GM15510 (cell line): ENCODE data around the gene TANGO6.

ENCODE experiments used
- POLR2A ChIP-seq: IDR thresholded peaks from 3 replicates; pipeline ENCODE4 v1.6.1; 2011; ENCODE audit warnings: borderline replicate concordance; ENCODE audit not compliant: insufficient read length; ENCODE audit errors: extremely low read depth

The TANGO6 gene

DNA sequence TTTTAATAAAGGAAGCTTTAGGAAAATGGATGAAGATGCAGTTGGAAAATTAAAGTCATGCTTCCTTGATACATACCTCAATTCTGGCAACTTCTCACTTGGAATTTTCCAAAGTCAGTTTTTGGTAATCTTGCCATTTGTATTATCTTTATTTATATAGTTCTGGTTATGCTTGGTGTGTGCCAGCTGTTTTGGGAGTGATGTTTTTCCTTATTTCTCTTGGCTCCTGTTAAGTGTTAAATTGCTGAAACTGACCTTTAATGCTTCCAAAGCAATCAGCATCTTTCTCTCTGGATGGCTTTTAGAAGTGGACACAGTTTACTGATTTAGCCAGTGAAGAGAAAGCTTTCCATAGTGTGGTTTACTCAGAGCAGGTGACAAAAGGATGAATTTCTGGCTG is 192.0 kb downstream of the TANGO6 start:
- TF ChIP-seq POLR2A: no peak

DNA sequence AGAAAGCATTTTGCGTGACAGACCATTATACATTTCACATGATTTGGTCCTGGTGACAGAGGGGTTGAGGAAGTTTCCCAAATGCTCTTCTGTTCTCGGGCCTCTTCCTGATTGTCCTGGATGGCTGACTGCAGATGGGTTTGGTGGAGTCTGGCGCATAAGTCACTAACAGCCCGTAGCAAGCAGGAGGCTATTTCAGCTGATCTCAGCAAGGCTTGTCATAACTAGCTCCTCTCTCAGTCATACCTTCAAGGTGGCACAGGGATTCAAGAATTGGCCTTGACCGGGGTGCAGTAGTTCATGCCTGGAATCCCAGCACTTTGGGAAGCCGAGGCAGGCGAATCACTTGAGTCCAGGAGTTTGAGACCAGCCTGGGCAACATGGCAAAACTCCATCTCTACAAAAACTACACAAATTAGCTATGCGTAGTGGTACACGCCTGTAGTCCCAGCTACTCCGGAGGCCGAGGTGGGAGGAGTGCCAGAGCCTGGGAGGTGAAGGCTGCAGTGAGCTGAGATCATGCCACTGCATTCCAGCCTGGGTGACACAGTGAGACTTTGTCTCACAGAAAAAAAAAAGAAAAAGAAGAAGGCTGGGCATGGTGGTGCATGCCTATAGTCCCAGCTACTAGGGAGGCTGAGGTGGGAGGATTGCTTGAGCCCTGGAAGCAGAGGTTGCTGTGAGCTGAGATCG is 193.2 kb downstream of the TANGO6 start:
- TF ChIP-seq POLR2A: no peak

DNA sequence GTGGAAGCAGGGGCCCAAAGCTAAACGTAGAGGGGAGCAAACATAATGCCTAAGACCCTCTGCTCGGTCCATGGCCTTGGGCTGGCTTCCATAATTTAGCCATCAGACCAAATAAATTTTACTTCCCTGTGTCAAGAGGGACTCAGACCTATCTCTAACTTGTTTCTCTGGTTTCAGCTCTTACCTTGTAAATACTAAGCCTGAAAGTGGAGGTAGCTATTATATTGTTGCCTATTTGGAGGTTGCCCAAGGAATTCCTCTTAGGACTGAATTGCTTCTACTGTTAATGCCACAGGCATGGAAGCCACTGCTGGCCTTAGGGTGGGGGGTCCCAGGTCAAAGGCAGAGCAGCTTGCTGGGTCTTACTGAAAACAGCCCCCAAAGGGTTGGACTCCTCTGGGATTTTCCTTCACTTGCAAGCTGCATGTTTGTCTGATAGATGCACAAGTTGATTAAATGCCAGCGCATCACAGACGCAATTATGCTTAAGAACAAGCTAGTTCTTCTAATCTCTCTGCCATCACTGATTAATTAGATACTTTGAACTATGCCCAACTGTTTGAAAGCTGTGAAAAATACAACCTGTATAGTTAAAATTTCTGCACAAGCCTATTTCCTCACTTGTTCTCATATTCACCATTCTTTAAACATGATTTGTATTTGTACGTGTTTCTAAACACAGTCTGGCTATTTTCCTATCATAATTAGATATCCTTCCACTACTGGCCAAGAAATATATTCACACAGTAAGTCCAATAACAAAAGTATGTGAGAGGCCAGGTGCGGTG is 194.2 kb downstream of the TANGO6 start:
- TF ChIP-seq POLR2A: no peak

DNA sequence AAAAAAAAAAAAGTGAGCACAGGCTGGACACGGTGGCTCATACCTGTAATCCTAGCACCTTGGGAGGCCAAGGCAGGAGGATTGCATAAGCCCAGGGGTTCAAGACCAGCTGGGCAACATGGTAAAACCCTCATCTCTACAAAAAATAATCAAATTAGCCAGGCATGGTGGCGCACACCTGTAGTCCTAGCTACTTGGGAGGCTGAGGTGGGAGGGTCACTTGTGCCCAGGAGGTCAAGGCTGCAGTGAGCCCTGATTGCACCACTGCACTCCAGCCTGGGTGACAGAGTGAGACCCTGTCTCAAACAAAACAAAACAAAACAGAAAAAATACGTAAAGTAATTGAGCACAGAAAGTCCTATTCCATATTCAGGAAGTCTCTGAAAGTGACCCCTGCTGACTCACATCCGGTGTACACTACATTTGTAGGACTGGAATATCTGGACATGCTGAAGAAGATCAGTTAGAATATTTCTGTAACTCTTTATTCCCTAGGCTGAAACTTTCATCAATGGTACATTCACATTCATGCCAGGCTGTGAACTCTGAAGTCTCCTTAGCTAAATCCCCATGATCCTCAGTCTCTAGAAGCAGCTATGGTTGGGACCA is 196.1 kb downstream of the TANGO6 start:
- TF ChIP-seq POLR2A: no peak

DNA sequence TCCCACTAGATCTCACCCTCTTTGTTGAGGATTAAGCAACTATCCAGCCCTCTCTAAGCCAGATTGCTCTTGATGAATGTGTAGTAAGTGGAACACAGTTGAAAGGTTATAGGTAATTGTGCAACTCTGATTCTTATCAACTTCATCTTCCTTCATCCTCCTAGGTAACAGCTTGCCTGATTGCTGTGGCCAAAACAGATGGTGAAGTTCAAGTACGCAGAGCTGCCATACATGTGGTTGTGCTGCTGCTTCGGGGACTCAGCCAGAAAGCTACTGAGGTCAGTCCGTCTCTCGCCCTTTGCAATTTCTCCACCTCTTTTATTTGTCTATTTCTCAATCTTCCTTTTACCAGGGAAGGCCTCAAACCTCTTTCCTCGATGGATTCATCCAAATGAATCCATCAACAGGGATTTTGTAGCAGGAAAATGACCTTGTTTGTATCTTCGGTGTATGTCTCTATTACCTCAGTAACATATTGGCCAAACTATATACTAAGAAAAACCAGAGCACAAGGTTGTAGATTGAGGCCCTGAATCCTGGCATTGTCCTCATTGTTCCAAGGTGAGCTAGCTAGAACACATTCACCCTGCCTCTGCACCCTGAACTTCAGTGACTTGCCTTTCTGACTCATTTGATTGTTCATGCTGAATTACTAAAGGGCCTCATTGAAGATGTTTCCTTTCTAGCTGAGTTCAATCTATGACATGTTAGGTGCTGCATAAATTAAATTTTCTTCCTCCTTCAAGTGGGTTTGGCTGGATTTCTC is 197.0 kb downstream of the TANGO6 start:
- no peak for TF ChIP-seq POLR2A

DNA sequence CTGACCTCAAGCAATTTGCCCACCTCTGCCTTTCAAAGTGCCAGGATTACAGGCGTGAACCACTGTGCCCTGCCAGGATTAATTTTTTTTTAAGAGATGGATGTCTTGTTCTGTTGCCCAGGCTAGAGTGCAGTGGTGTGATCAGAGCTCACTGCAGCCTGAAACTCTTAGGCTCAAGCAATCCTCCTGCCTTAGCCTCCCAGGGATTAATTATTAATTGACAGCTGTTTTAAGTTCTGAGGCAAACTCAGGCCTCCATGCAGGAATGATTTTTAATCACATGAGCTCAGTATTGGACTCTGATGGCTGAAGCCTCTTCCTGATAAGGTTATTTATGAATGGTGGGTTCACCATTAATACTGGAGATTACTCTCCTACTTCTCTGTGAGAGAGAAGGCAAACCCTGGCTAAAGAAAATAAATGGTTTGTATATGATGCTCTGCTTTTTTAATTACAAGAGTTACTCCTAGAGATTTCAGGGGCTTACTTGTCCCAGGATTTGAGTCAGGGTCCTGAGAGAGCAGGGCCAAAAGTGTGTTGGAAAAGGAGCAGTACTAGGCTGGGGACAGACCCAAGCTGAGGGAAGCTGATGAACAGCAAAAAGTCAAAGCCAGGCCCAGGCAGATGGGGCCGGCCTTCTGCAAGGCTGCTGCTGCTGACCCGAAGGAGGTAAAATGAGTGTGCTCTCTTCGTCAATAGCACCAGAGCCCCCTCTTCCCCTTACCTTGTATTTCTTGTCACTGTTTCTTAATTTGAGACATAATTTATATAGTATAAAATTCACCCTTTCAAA is 205.2 kb downstream of the TANGO6 start:
- no peak for TF ChIP-seq POLR2A

DNA sequence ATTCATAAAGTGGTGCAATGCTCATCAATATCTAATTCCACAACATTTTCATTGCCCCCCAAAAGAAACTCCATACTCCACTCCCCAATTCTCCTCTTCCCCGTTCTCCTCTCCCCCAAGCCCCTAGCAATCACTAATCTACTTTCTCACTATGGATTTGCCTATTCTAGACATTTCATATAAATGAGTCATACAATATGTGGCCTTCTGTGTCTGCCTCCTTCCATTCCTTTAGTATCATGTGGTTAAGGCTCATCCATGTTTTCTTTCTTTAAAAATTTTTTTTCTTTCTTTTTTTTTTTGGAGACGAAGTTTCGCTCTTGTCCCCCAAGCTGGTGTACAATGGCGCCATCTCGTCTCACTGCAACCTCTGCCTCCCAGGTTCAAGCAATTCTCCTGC is 205.8 kb downstream of the TANGO6 start:
- TF ChIP-seq POLR2A: no peak

DNA sequence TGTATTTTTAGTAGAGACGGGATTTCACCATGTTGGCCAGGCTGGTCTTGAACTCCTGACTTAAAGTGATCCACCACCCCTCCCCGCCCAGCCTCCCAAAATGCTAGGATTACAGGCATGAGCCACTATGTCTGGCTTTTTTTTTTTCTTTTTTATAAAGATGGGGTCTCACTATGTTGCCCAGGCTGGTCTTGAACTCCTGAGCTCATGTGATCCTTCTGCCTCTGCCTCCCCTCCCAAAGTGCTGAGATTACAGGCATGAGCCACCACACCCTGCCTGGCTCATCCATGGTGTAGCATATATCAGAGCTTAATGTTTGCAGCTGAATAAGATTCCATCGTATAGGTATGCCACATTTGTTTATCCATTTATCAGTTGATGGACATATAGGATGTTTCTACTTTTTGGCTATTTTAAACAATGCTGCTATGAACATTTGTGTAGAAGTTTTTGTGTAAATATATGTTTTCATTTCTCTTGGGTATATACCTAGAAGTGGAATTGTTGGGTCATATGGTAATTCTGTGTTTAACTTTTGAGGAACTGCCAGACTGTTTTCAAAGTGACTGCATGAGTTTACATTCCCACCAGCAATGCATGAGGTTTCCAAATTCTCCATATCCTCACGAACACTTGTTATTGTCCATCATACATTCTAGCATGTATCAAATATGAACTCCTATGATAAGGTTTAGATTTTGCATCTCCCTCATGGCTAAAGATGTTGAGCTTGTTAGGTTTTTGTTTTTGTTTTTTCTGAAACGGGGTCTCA is 206.5 kb downstream of the TANGO6 start:
- no peak for TF ChIP-seq POLR2A

DNA sequence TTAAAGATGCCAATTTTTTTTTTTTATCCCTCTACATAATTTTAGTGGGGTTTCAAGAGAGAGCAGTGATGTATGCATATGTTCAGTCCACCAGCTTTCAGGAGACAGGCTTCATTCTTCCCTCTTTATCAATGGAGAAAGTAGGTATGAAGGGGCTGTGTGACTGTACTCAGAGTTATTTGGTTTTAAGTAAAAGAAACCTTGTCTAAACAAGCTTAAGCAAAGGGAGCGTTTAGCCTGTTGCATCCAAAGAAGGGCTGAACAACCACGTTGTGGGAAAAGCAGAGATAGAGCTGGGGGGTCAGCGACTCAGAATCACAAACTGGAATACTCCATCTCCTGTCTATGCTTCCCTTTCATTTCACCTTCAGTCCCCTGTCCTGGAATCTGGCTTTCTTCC is 211.7 kb downstream of the TANGO6 start:
- TF ChIP-seq POLR2A: no peak

DNA sequence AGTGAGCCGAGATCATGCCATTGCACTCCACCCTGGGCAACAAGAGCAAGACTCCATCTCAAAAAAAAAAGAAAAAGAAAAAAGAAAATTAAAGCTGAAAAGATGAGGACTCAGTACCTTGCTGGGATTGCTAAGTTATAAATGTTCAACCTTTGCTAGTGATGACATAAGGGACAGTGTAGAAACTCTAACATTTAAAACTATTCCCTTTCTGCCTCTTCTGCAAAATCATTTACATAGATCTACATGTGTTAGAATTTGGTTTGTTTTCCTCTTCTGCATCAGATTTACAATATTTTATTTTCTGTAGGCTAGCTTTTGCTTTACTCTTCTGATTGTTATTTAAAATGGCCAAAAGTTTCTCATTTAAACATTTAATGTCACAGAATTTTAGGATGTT is 212.6 kb downstream of the TANGO6 start:
- no peak for TF ChIP-seq POLR2A

DNA sequence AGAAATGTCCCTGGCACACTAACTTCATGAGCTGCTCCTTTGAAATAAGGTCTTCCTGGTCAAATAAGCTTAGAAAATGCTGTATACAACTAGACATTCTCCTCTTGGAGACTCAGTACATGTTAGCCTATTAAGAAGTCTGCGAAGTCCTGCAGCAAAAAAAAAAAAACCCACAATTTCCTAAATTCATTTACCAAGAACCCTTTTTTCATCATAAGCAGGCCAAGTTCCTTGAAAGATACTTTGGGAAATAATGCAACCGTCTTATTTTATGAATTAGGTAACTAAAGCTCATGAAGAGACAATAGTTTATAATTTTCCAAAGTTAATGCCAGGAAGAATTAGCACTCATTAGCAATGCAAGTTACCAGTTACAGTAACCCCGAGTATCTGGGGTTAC is 213.1 kb downstream of the TANGO6 start:
- TF ChIP-seq POLR2A: no peak

DNA sequence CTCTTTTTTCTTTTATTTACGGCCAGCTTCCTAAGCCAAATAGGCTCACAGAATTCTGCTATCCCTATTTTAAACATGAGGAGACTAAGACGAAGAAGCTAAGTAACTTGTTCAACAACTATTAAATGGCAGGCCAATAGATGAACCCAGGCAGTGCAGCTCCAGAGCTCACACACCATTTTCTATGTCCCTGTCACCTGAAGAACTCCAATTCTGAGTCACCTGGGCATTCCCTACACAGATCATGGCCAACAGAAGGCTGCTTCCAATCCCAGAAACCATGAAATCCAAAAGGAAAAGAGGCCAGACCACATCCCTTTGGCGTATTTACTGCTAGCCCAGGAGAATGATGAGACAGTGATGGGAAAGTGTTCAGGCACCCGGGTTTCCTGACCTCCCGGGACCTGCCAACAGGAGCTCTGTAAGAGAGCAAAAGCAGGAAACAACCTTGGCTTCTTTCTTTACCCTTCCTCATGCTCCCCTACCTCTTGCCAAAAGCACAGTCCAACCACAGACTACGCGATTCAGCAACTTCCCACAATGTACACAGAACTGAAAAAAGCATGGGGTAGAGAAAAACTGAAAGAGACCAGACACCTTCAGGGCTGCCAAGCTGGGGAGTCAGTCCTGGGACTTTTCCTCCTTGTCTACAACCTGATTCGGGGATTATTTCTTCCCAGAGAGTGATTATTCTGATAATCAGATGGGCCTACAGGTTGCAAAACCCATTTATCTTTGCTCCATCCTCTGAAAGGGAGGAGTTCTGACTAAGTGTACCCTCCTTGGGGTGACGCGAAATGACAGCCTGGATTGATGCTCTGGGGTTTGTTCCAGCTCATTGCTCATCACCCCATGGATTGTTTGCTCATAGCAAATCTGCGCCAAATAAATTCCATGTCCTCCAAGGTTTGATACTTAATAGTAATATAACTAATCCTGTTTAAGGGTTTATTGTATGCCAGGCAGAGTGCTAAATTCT is 214.4 kb downstream of the TANGO6 start:
- no peak for TF ChIP-seq POLR2A

DNA sequence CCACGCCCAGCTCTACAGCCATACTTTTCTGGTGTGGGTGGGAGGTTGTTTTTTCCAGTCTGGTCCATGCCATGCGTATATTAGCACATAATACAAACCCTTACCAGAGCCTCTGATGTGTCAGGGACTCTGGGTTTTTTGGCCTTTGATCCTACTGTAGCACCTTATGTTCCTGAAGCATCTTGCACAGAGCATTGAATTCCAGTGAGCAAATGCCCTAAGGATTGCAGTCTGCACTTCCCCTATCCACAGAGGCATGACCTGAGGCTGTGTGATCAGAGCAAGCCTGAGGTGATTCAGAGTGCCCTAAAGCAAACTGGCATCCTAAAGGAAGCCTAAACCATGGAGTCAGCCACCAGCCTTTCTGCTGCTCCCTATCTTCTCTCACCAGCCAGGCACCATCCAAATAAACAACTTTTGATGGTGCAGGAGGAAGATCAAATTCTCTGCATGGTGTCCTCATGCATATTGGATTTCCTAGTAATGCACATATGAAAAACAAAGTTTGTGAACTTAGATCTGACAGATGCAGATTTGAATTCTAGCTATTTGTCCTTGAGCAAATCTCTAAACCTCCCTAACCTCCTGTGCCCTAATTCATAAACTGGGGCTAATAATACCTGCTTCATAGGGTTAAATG is 220.9 kb downstream of the TANGO6 start:
- TF ChIP-seq POLR2A: no peak
